HG03571 (cell line): ENCODE measurements around the gene CHPF.

Experiments used
- ATAC-seq: cut with Tn5 transposase; IDR thresholded peaks from one replicate; pipeline ENCODE4 v1.9.1; 2021; ENCODE audit not compliant: unreplicated experiment

The CHPF gene

DNA sequence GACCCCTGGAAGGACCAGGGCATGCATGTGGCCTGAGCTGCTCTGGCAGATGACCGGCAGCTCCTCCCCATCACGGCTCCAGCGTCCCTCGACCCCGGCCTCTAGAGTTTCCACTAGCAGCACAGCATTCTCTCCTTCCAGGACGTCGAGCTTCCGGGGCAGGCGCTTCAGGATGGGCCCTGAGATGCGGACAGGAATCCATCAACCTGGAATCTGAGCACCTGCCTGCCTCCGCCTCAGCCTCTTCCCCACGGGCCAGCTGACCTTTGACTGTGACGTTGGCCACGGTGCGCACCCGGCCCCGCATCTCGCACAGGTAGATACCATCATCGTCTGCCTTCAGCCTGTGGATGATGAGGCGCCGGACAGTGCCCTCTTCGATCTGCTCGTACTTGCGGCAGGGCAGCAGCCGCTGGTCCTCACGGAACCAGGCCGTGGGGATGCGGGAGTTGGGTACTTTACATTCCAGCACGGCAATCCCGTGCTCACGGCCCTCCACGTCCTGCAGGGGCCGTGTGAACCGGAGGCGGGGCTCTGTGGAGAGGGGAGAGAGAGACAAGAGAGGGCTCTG is 24.3 kb upstream of the CHPF start:
- ATAC-seq = no peak

- no peak for ATAC-seq
Observed at GRCh38 chr2:219567131-219567530, 23.5 kb upstream of the CHPF start.

DNA sequence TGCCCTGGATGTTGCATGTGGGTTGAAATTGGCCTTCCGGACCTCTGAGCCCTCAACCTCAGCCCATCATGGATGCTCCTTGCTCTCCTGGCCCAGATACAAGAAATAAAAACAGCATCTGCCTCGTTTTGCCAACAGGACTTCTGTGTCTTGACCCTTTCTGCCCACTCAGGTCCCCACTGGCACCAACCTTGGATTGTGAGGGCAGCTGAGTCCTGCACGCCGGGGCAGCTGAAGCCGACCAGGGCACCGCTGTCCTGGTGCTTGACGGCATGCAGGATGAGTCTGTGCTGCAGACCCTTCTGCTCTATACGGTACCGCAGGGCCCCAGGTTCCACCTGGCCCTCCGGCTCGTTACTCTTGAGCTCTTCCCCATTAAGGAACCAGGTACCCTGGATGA is 23.0 kb upstream of the CHPF start:
- no peak for ATAC-seq

DNA sequence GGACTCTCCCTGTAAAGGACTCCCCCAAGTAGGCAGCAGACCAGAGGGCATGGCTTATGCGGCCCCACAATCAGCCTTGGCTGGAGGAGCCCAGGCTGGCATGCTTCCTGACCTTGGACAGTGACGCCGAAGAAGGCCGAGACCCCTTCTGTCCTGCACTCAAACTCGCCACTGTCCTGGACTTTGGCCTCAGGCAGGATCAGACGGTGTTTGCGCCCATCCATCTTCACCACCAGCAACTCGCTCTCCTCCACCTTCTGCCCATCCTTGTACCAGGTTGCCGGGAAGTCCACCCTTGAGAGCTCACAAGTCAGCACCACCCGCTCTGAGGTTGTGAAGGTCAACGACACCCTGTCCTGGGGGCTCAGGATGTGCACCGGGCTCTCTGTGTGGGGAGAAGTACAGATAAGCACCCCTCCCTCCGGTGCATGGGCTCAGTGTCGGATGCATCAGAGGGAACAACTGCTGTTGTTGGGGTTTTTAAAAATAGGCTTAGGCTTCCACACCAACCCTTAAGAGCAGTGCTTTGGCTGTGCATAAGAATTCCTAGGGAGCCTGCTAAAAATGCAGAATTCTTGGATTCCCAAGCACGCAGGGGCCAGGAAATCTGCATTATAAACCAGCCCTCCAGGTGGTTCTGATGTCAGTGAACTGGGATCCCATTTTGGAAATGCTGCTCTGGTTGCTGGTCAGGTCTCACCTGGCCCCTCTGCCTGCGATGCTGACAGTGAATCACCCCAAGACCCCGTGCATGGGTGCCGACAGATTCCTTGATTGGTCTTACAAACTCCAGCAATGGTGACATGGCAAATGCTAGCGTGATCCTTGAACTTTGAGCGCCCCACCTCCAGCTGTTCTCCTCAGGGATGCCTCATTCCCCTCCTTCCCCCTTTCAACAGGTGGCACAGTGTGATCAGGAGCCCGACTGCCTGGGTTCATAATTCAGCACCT is 21.8 kb upstream of the CHPF start:
- no peak for ATAC-seq

- no peak for ATAC-seq
Observed at GRCh38 chr2:219563271-219563928, 19.8 kb upstream of the CHPF start.

DNA sequence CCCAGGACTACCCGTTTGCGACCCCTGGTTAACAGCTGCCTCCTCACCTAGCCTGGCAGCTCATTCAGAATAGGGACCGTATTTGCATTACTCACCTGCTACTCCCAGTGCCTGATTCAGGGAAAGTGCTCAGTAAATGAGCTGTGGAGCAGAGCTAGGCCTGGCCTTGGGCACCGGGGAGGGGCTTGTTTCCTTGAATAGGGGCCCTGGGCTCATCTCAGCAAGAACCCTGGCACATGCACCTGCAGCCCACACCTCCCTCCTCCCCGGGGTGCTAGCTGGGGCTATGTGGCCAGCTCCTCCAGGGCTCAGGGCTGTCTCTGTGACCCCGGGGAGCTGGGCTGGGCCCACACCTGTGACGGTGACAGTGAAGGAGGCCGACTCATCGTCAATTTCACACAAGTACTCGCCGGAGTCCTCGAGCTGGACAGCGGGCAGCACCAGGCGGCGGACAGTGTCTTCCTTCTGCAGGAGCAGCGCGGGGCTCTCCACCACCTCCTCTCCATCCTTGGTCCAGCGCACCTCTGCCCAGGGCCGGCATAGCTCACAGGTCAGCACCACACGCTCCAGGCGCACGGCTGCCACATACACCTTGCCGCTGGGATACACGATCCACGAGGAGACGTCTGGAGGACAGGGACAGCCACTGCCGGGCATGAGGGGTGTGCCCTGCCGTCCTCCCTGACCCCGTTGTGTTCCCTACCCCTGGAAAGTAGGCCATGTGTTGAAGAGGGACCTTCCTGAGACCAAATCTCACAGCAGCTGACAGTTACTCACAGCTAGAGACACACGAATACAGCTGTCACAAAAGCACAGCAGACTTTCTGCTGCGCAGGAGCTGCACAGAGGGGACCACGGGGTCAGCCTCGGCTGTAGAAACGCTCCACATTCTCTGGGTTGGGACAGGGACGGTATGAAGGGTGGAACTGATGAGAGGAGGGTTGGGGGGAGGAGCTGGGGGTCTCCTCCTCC is 18.7 kb upstream of the CHPF start:
- no peak for ATAC-seq

DNA sequence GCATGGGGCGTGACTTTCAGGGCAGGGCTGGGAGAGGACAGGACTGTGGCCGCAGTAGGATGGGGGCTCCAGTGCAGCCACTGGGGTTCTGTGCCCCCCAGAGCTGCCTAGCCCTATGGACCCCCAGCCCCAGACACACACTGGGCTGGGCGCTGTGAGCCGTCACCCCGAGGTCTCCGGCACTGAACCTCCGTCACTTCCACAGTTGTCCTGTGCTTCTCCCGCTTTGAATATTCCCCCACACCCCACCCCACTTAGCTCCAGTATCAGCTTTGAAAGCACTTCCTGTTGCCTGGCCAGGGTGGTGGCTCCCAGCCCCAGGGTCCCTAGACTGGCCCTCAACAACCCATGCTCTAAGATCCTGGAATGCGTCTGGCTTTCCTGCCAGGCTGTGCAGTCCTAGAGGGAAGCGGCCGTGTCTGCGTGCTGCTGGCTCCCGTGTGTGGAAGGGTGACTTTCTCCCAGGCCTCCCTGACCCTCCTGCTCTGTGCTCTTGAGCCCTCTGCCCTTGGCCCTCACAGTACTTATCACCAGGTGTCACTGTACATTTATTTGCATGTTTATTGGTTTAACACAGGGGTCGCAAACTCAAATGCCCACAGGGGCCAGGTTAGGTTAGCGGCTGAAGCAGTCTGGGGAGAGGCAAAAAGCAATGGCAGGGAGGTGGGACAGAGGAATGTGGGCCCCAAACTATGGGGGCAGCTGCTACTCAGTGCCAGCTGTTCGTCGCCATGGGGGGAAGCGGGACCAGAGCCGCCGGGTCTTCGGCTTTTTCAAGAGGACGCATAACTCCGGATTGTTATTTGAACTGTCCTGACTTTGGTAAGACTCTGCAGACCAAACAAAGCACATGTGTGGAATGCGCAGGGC is 17.8 kb upstream of the CHPF start:
- ATAC-seq = no peak

- no peak for ATAC-seq
Observed at GRCh38 chr2:219560893-219561178, 17.2 kb upstream of the CHPF start.

DNA sequence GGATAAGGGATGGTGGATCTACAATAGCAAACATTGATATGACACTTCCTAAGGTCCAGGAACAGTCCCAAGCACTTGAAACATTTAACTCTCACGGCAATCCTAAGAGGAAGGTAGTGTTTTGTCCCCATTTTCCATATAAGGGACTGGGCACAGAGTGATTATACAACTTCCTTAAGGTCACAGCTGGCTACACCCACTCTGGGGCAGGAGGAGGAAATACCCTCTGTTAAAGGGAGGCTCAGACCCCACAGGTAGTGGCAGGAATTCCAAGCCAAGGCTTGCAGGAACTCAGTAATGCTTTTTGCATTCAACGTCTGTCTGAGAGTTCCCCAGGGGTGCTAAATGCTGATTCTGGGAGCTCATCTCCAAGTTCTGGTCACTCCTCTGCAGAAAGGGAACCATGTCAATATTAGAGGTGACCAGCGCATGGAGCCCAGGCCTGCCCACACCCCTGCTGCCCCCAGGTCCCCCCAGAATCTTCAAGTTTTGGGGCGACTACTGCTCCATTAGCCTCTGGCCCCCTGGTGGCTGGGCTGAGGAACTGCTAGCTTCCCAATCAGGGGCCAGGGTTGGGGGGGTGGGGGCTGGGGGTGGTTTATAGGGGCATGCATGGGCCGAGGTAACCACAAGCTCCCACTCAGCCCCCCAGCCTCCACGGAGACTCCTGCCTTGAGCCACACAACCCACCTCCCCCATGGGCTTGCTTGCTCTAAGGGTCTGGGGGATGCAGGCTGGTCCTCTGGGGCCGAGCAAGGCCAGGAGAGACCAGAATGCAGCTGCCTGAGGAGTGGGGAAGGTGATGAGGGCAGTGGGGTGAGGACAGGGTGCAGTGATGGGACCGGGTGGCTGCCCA is 16.7 kb upstream of the CHPF start:
- ATAC-seq = no peak

GRCh38 chr2:219559156-219559915 is 15.7 kb upstream of the CHPF start:
- ATAC-seq = no peak

DNA sequence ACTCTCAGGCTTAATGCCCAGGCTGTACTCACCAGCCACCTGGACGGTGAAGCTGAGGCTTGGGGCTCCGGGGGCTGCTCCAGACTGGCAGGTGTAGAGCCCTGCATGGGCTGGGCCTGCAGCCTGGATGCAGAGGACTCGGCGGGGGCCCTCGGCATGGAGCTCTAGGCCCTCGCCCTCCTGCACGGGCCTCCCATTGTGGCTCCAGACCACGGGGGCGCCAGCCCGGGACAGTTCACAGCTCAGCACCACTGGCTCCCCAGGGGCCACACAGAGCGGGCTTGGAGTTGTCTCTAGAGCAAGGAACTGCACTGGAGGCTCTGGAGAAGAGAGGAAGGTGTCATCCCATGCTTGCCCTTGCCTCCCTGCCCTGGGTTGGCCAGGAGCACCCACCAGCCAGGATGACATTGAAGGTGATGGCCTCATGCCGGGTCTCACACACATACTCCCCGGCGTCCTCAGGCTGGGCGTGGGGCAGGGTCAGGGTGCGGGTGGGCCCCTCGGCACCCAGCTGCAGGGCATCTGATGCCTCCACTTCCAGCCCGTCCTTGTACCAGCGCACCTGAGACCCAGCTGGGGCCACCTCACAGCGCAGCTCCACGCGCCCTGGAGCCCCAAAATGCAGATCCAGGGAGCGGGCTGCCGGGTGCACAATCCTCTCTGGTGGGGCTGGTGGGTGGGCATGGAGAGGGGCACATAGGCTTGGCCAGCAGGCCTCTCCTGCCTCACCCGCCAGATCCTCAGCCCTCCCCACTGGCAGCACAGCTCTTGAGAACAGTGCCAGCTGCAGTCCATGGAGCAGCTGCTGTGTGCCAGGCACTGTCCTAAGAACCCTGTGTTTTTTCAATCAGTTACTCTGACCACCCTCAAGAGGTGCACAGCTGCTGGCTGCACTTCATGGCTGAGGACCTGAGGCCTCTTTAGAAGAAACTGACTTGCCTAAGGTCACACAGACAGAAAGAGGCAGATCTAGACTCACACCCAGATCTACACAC is 14.5 kb upstream of the CHPF start:
- ATAC-seq = no peak

- no peak for ATAC-seq
Observed at GRCh38 chr2:219557320-219557719, 13.7 kb upstream of the CHPF start.

- no peak for ATAC-seq
Observed at GRCh38 chr2:219556413-219556812, 12.8 kb upstream of the CHPF start.

- no peak for ATAC-seq
Observed at GRCh38 chr2:219555956-219556355, 12.3 kb upstream of the CHPF start.

- ATAC-seq = no peak
Observed at GRCh38 chr2:219554350-219554749, 10.7 kb upstream of the CHPF start.

DNA sequence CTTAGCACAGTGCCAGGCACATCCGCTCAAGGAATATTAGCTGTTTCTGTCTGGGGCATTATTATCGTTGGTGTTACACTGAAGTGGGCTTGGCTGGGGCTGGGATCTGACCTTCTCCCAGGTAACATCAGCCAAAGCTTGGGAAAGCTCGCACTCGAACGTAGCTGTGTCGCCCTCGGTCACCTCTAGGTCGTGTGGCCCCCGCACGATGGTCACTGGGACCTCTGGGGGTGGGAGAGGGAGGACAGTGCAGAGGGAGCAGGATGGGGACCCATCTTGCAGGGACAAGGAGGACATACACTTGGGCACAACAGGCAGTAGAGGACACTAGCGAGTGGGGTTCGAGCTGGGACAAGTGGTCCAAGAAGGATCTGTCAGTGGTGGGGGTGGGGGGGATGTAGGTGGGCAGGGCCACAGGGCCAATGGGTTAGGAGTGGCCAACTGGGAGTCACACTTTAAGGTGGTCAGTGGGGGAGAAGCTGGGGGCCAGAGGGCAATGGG is 9.9 kb upstream of the CHPF start:
- ATAC-seq = no peak

- ATAC-seq = no peak
Observed at GRCh38 chr2:219553168-219553417, 9.5 kb upstream of the CHPF start.
